Activated naive CD8-positive, alpha-beta T cell treated with anti-CD3 and anti-CD28 coated beads, Interleukin-2, amount 50 U/mL, for 24 hours (primary cell): ENCODE data around the gene TAF5L.
A peak's percentile ranks its signal among the peaks of the same experiment; 100 is the strongest.
"Not testable (repeated sequence)": the region's sequence is repeated elsewhere in the genome, so short reads cannot be mapped to it uniquely, and the experiment has no call there.

Source experiments
- ATAC-seq: fragments of 150-1000 bp; cut with Tn5 transposase; one replicate; pipeline ENCODE4 v1.10.0; 2021
- DNase-seq: peaks from one replicate; pipeline ENCODE4 v3.0.0; 2021
- H3K27ac Mint-ChIP-seq: one replicate; pipeline ENCODE4 v1.8.0; 2021; ENCODE audit warnings: mild to moderate bottlenecking, mixed read lengths
- H3K27me3 Mint-ChIP-seq: one replicate; pipeline ENCODE4 v1.8.0; 2021; ENCODE audit warnings: mixed read lengths
- H3K36me3 Mint-ChIP-seq: one replicate; pipeline ENCODE4 v1.8.0; 2021; ENCODE audit warnings: low read depth, mixed read lengths
- H3K4me1 Mint-ChIP-seq: one replicate; pipeline ENCODE4 v1.8.0; 2021; ENCODE audit warnings: mixed read lengths
- H3K4me3 Mint-ChIP-seq: one replicate; pipeline ENCODE4 v1.8.0; 2021; ENCODE audit warnings: mild to moderate bottlenecking, moderate library complexity, mixed read lengths
- H3K9me3 Mint-ChIP-seq: one replicate; pipeline ENCODE4 v1.8.0; 2021; ENCODE audit warnings: mixed read lengths

TAF5L gene

GRCh38 chr1:229627003-229627402 is 1.1 kb upstream of the TAF5L start:
- Mint-ChIP-seq H3K27ac (peak overlapping the region; percentile 84), H3K36me3 (peaks cover 40% of the 10 kb centered on the region), H3K4me1 (peaks cover 70% of the 10 kb centered on the region), H3K27me3 (no peaks in the 10 kb centered on the region), H3K9me3 (no peaks in the 10 kb centered on the region), H3K4me3 (peak overlapping the region; percentile 85)
- DNase-seq (no peak), ATAC-seq (no peak)

- H3K36me3 Mint-ChIP-seq = peaks cover 31% of the 10 kb centered on the region
- no peaks in the 10 kb centered on the region for H3K27me3 Mint-ChIP-seq
- peak overlapping the region; percentile 96 for H3K4me3 Mint-ChIP-seq
- ATAC-seq (peak; percentile 25), DNase-seq (peak; percentile 59)
- peaks cover 66% of the 10 kb centered on the region for H3K4me1 Mint-ChIP-seq
- H3K27ac Mint-ChIP-seq = peak overlapping the region; percentile 92
- no peaks in the 10 kb centered on the region for H3K9me3 Mint-ChIP-seq
These were observed 629 bp downstream of the TAF5L start for GRCh38 chr1:229625071-229625914.

DNA sequence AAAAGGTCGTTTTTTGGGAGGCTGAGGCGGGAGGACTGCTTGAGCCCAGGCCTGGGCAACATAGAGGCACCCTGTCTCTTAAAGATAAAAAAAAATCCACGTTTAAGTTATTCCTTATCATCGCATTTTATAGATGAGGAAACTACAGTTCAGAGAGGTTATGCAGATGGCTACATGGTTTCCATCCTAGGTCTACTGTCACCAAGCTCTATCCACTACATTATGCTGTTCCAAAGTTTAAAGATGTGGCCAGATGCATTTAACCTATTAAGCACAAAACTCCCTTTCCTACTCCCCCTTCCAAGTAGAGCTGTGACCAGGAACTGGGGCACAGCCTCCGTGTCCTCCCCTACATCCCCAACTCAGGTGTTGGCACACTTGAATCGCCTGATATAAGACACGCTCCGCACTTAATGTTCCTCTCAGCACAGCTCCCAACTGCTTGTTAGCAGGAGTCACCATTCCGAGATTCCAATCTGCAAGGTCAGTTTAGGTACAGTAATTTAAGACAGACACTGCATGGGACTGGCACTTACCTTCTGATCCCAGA is 1.3 kb downstream of the TAF5L start:
- no peak for DNase-seq
- Mint-ChIP-seq H3K36me3 (peaks cover 24% of the 10 kb centered on the region), H3K27ac (peak overlapping the region; percentile 92), H3K4me1 (peaks cover 66% of the 10 kb centered on the region), H3K27me3 (no peaks in the 10 kb centered on the region), H3K9me3 (no peaks in the 10 kb centered on the region), H3K4me3 (peak overlapping the region; percentile 96)
- no peak for ATAC-seq

DNA sequence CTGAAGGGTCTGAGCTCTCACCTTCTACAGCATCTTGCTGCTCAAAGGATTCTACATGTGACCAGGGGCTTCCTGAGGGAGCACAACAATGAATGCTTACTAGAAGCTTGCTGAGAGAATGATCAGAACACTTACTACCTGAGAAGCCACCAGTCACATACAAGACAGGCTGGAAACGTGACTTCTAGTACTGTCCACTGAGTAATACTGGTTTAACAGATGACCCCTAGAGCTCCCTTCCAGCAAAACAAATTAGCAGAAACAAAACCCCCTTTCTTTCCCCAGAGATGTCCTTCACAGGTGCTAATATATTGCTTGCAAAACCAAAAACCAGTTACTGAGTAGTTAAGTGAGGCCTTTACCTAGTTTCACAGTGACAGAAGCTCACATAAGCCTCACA is 2.1 kb downstream of the TAF5L start:
- H3K27me3 Mint-ChIP-seq = no peaks in the 10 kb centered on the region
- H3K4me1 Mint-ChIP-seq = peaks cover 68% of the 10 kb centered on the region
- peak overlapping the region; percentile 96 for H3K4me3 Mint-ChIP-seq
- ATAC-seq (no peak), DNase-seq (no peak)
- peak overlapping the region; percentile 23 for H3K27ac Mint-ChIP-seq
- no peaks in the 10 kb centered on the region for H3K9me3 Mint-ChIP-seq
- peaks cover 20% of the 10 kb centered on the region for H3K36me3 Mint-ChIP-seq

- no peak for ATAC-seq
- H3K27ac Mint-ChIP-seq = no peak overlapping the region
- no peak for DNase-seq
- H3K36me3 Mint-ChIP-seq = peaks cover 13% of the 10 kb centered on the region
- peaks cover 68% of the 10 kb centered on the region for H3K4me1 Mint-ChIP-seq
- no peaks in the 10 kb centered on the region for H3K9me3 Mint-ChIP-seq
- no peaks in the 10 kb centered on the region for H3K27me3 Mint-ChIP-seq
- H3K4me3 Mint-ChIP-seq = no peak overlapping the region
These were observed 2.7 kb downstream of the TAF5L start for GRCh38 chr1:229623225-229623624.

GRCh38 chr1:229622641-229623120 is 3.2 kb downstream of the TAF5L start:
- H3K4me1 Mint-ChIP-seq = peaks cover 66% of the 10 kb centered on the region
- H3K27me3 Mint-ChIP-seq, H3K27ac Mint-ChIP-seq, H3K4me3 Mint-ChIP-seq, ATAC-seq, DNase-seq, H3K9me3 Mint-ChIP-seq: not testable (repeated sequence)
- peaks cover 13% of the 10 kb centered on the region for H3K36me3 Mint-ChIP-seq

DNA sequence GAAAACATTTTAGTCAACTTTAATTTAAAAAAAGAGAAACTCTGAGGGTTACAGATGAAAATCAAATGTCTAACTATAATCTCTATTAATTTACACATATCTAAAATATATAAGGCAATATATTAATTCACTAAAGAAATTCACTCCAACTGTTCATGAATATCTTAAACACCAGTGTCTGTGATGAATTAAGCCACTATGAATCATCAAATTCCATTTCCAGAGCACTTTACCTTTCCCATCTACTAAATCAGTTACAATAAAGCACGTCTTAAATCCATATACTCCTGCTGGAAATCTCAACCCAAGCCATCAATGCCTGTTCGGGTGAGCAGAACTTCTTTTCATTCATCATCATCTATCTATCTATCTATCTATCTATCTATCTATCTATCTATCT is 4.3 kb downstream of the TAF5L start:
- no peak overlapping the region for H3K27ac Mint-ChIP-seq
- H3K4me1 Mint-ChIP-seq = peaks cover 57% of the 10 kb centered on the region
- no peak overlapping the region for H3K4me3 Mint-ChIP-seq
- no peak for DNase-seq
- H3K36me3 Mint-ChIP-seq = peaks cover 13% of the 10 kb centered on the region
- no peaks in the 10 kb centered on the region for H3K9me3 Mint-ChIP-seq
- H3K27me3 Mint-ChIP-seq = no peaks in the 10 kb centered on the region
- no peak for ATAC-seq

DNA sequence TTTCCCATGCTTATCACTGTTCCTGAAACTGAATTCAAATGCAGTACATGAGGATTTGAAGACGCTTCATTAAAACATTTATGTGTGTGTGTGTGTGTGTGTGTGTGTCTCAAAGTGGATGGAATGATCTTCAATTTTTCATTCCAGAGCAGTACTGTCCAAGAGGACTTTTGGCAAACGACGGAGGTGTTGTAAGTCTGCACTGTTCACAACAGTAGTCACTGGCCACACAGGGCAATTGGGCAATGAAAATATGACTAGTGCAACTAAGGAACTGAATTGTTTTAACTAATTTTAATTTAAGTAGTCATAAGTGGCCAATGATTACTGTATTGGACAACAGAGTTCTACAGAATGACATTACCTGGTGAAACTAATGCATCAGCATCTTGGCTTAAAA is 5.0 kb downstream of the TAF5L start:
- Mint-ChIP-seq H3K9me3 (no peaks in the 10 kb centered on the region), H3K27ac (no peak overlapping the region), H3K4me3 (no peak overlapping the region), H3K36me3 (peaks cover 13% of the 10 kb centered on the region), H3K4me1 (peaks cover 59% of the 10 kb centered on the region), H3K27me3 (no peaks in the 10 kb centered on the region)
- ATAC-seq (no peak), DNase-seq (no peak)

- no peak for DNase-seq
- peaks cover 9% of the 10 kb centered on the region for H3K36me3 Mint-ChIP-seq
- peaks cover 53% of the 10 kb centered on the region for H3K4me1 Mint-ChIP-seq
- H3K9me3 Mint-ChIP-seq = no peaks in the 10 kb centered on the region
- H3K27me3 Mint-ChIP-seq = no peaks in the 10 kb centered on the region
- H3K4me3 Mint-ChIP-seq = no peak overlapping the region
- ATAC-seq = peak; percentile 49
- H3K27ac Mint-ChIP-seq = peak overlapping the region; percentile 12
These were observed 6.3 kb downstream of the TAF5L start for GRCh38 chr1:229619614-229620013.

DNA sequence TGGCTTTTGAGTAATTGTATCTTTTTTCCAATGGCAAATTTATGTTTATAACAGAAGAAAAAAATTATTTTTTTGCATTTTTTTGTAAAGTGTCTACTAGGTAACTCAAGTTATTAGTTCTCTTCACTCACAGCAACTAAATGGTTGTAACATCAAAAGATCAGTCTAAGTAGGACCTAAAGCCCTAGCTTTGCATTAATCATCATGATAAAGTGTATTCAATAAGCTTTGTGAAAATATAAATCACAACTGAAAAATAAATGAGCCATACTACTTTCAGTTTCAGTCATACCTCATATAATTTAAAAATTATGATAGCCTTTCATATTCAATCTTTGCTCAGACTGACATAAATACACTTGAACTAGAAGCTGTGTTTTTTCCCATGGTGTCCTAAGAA is 6.9 kb downstream of the TAF5L start:
- Mint-ChIP-seq H3K27me3 (no peaks in the 10 kb centered on the region), H3K4me1 (peaks cover 48% of the 10 kb centered on the region), H3K36me3 (peaks cover 11% of the 10 kb centered on the region), H3K9me3 (no peaks in the 10 kb centered on the region), H3K4me3 (no peak overlapping the region), H3K27ac (no peak overlapping the region)
- DNase-seq (no peak), ATAC-seq (peak; percentile 63)

GRCh38 chr1:229617351-229618100 is 8.4 kb downstream of the TAF5L start:
- H3K4me1 Mint-ChIP-seq = peaks cover 34% of the 10 kb centered on the region
- no peaks in the 10 kb centered on the region for H3K27me3 Mint-ChIP-seq
- H3K27ac Mint-ChIP-seq = no peak overlapping the region
- no peak for DNase-seq
- no peak overlapping the region for H3K4me3 Mint-ChIP-seq
- H3K9me3 Mint-ChIP-seq = no peaks in the 10 kb centered on the region
- no peak for ATAC-seq
- peaks cover 13% of the 10 kb centered on the region for H3K36me3 Mint-ChIP-seq

- Mint-ChIP-seq H3K4me3 (no peak overlapping the region), H3K9me3 (no peaks in the 10 kb centered on the region), H3K27ac (no peak overlapping the region), H3K27me3 (no peaks in the 10 kb centered on the region), H3K4me1 (peaks cover 16% of the 10 kb centered on the region), H3K36me3 (peaks cover 31% of the 10 kb centered on the region)
- ATAC-seq (no peak), DNase-seq (no peak)
These were observed 11.2 kb downstream of the TAF5L start for GRCh38 chr1:229614701-229615100.

- DNase-seq (no peak), ATAC-seq (no peak)
- Mint-ChIP-seq H3K27ac (no peak overlapping the region), H3K36me3 (peaks cover 34% of the 10 kb centered on the region), H3K4me1 (peaks cover 8% of the 10 kb centered on the region), H3K9me3 (no peaks in the 10 kb centered on the region), H3K27me3 (no peaks in the 10 kb centered on the region), H3K4me3 (no peak overlapping the region)
These were observed 12.0 kb downstream of the TAF5L start for GRCh38 chr1:229613938-229614337.

DNA sequence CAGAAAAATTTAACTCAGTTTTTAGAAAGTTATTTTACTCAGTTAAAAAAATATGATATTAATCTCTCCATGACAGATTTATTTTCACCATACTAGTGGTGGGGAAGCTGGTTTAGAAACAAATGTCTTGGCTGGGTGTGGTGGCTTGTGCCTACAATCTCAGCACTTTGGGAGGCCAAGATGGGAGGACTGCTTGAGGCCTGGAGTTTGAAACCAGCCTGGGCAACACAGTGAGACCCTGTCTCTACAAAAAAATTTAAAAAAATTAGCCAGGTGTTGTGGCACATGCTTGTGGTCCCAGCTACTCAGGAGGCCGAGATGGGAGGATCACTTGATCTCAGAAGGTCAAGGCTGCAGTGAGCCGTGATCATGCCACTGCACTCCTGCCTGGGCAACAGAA is 17.3 kb downstream of the TAF5L start:
- no peak for DNase-seq
- H3K36me3 Mint-ChIP-seq = peaks cover 62% of the 10 kb centered on the region
- no peaks in the 10 kb centered on the region for H3K9me3 Mint-ChIP-seq
- no peak for ATAC-seq
- H3K27me3 Mint-ChIP-seq = no peaks in the 10 kb centered on the region
- H3K4me3 Mint-ChIP-seq = no peak overlapping the region
- no peak overlapping the region for H3K27ac Mint-ChIP-seq
- no peaks in the 10 kb centered on the region for H3K4me1 Mint-ChIP-seq

- no peak for ATAC-seq
- Mint-ChIP-seq H3K27ac (no peak overlapping the region), H3K9me3 (no peaks in the 10 kb centered on the region), H3K27me3 (no peaks in the 10 kb centered on the region), H3K36me3 (peaks cover 59% of the 10 kb centered on the region), H3K4me1 (no peaks in the 10 kb centered on the region), H3K4me3 (no peak overlapping the region)
- DNase-seq = no peak
These were observed 18.6 kb downstream of the TAF5L start for GRCh38 chr1:229607370-229607769.
